Central memory CD8-positive, alpha-beta T cell (primary cell): ENCODE results near the gene SLC22A23.

ENCODE experiments used
- ATAC-seq: fragments of 150-1000 bp; cut with Tn5 transposase; replicated peaks from 2 replicates; pipeline ENCODE4 v1.10.0; 2022; ENCODE audit warnings: mild to moderate bottlenecking, moderate FRiP score, moderate number of reproducible peaks; ENCODE audit not compliant: poor library complexity, severe bottlenecking; ENCODE audit errors: extremely low read depth
- DNase-seq, 2 donors: peaks; one replicate each; pipeline ENCODE4 v3.0.0; 2021; ENCODE audit warnings: low spot score in 2 of 2
- H3K27ac Mint-ChIP-seq: one replicate; pipeline ENCODE4 v1.8.0; 2022; ENCODE audit warnings: low read depth, mild to moderate bottlenecking, moderate library complexity, mixed read lengths
- H3K27me3 Mint-ChIP-seq: one replicate; pipeline ENCODE4 v1.8.0; 2022; ENCODE audit warnings: mixed read lengths
- H3K36me3 Mint-ChIP-seq: one replicate; pipeline ENCODE4 v1.8.0; 2022; ENCODE audit warnings: mild to moderate bottlenecking, moderate library complexity, mixed read lengths; ENCODE audit not compliant: insufficient read depth
- H3K4me1 Mint-ChIP-seq: one replicate; pipeline ENCODE4 v1.8.0; 2022; ENCODE audit warnings: mixed read lengths
- H3K4me3 Mint-ChIP-seq: one replicate; pipeline ENCODE4 v1.8.0; 2022; ENCODE audit warnings: mild to moderate bottlenecking, moderate library complexity, mixed read lengths
- H3K9me3 Mint-ChIP-seq: one replicate; pipeline ENCODE4 v1.8.0; 2022; ENCODE audit warnings: mixed read lengths

The SLC22A23 gene

DNA sequence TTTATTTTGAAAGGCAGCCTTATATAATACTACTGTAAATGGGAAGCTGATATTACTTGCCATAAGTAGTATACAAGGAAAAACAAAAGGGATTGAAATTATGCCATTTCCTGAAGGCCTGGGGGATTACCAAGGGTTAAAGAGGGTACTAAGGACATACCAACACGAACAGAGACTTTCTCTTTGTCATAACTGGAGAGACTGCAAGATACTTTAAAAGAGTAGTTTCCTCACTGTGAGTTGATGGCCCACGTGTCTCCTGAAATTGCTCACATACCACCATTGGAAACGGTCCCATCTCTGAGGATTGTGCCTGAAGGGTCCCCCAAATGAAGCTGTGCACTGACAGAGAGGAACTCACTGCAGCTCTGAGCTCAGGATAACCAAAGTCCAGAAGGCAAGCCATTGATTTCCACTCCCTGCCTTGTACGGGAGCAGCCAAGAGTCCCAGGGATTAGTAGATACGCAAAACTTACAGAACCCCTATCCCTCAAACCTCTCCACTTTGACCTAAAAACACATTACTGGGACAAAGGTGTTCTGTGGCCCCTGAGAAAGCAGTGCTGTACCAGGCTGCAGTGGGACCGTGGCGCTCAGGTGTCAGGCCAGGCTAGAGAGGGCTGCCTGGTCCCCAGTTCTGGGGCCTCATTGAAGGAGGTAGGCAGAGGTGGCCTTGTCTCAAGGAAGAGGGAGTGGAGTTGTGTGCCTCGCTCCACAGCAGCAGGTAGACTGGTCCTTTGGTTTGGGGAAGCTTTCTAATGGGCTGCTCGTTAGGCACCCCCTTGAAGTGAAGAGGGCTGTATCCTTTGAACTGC, 182.9 kb downstream of the SLC22A23 start:
- ATAC-seq (no peak), DNase-seq (no peak)
- peaks cover 14% of the 10 kb centered on the region for H3K36me3 Mint-ChIP-seq
- no peak overlapping the region for H3K4me3 Mint-ChIP-seq
- peak overlapping the region; percentile 19 for H3K27ac Mint-ChIP-seq
- H3K4me1 Mint-ChIP-seq, result peaks cover 10% of the 10 kb centered on the region
- H3K9me3 Mint-ChIP-seq, result no peaks in the 10 kb centered on the region
- no peaks in the 10 kb centered on the region for H3K27me3 Mint-ChIP-seq

DNA sequence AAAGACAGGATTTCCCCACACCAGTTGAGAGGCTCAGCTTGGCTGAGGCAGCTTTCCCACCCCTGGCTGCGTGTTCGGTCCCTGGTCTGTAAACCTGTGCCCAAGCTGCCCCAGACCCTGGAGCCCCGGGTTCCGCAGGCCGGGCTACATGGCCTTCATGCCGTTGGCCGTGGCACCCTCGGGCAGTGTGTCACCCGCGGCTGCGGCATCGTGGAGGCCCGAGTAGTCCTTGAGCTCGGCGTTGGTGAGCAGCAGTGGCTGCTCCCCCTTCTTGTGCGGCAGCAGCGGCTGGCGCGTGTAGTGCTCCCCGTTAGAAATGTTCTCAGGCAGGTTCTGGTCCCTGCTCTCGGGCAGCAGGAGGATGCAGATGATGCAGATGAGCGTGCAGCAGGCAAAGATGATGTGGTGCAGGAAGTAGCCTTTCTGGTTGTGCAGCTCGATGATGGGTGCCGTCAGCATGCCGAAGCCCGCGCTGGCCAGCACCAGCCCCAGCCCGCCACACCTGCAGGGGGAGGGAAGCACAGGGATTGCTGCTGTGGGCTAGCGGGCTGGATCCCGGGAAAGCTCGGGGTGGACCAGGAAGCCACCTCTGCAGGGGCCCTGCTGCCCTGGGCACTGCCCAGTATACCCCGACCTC, 183.8 kb downstream of the SLC22A23 start:
- H3K27ac Mint-ChIP-seq, result no peak overlapping the region
- ATAC-seq, result no peak
- DNase-seq, result no peak
- H3K4me3 Mint-ChIP-seq, result no peak overlapping the region
- H3K36me3 Mint-ChIP-seq, result peaks cover 15% of the 10 kb centered on the region
- peaks cover 17% of the 10 kb centered on the region for H3K4me1 Mint-ChIP-seq
- no peaks in the 10 kb centered on the region for H3K9me3 Mint-ChIP-seq
- H3K27me3 Mint-ChIP-seq, result no peaks in the 10 kb centered on the region

GRCh38 chr6:3271756-3272155, 185.1 kb downstream of the SLC22A23 start:
- H3K4me1 Mint-ChIP-seq, result peaks cover 24% of the 10 kb centered on the region
- peaks cover 16% of the 10 kb centered on the region for H3K36me3 Mint-ChIP-seq
- no peak overlapping the region for H3K4me3 Mint-ChIP-seq
- no peak overlapping the region for H3K27ac Mint-ChIP-seq
- H3K9me3 Mint-ChIP-seq, result no peaks in the 10 kb centered on the region
- DNase-seq, result no peak
- no peaks in the 10 kb centered on the region for H3K27me3 Mint-ChIP-seq
- no peak for ATAC-seq

GRCh38 chr6:3270258-3270657, 186.6 kb downstream of the SLC22A23 start:
- peaks cover 29% of the 10 kb centered on the region for H3K4me1 Mint-ChIP-seq
- no peak overlapping the region for H3K27ac Mint-ChIP-seq
- no peak for ATAC-seq
- H3K9me3 Mint-ChIP-seq, result no peaks in the 10 kb centered on the region
- no peaks in the 10 kb centered on the region for H3K27me3 Mint-ChIP-seq
- DNase-seq, result no peak
- H3K36me3 Mint-ChIP-seq, result peaks cover 17% of the 10 kb centered on the region
- H3K4me3 Mint-ChIP-seq, result no peak overlapping the region

GRCh38 chr6:3269281-3269975, 187.4 kb downstream of the SLC22A23 start:
- Mint-ChIP-seq H3K36me3 (peaks cover 17% of the 10 kb centered on the region), H3K27me3 (no peaks in the 10 kb centered on the region), H3K4me3 (no peak overlapping the region), H3K27ac (no peak overlapping the region), H3K9me3 (no peaks in the 10 kb centered on the region), H3K4me1 (peaks cover 34% of the 10 kb centered on the region)
- ATAC-seq, result no peak
- no peak for DNase-seq

DNA sequence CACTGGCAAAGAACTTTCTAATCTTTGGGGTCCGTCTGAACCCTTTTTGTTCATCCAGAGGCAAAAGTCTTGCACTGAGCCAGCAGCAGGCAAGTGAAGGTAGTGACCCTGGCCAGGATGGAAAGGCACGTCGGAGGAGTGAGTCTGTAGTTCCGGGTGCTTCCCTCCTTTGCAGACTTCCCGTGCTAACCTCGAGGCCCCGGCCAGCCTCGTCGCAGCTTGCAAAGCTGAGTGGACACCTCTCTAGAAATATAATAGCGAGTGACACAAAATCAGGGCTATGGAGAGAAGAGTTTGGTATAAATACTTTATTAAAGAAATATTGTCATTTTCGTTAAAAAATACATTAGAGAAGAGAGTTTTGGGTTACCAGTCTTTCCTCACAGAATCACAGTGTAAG, 188.2 kb downstream of the SLC22A23 start:
- H3K4me1 Mint-ChIP-seq, result peaks cover 34% of the 10 kb centered on the region
- no peak for ATAC-seq
- no peaks in the 10 kb centered on the region for H3K27me3 Mint-ChIP-seq
- DNase-seq, result no peak
- no peak overlapping the region for H3K27ac Mint-ChIP-seq
- peaks cover 17% of the 10 kb centered on the region for H3K36me3 Mint-ChIP-seq
- H3K4me3 Mint-ChIP-seq, result no peak overlapping the region
- H3K9me3 Mint-ChIP-seq, result no peaks in the 10 kb centered on the region

- ATAC-seq (no peak), DNase-seq (no peak)
- Mint-ChIP-seq H3K27me3 (no peaks in the 10 kb centered on the region), H3K4me1 (peaks cover 46% of the 10 kb centered on the region), H3K27ac (no peak overlapping the region), H3K9me3 (no peaks in the 10 kb centered on the region), H3K36me3 (peaks cover 17% of the 10 kb centered on the region), H3K4me3 (no peak overlapping the region)
Observed at GRCh38 chr6:3267162-3267561, 189.7 kb downstream of the SLC22A23 start.

DNA sequence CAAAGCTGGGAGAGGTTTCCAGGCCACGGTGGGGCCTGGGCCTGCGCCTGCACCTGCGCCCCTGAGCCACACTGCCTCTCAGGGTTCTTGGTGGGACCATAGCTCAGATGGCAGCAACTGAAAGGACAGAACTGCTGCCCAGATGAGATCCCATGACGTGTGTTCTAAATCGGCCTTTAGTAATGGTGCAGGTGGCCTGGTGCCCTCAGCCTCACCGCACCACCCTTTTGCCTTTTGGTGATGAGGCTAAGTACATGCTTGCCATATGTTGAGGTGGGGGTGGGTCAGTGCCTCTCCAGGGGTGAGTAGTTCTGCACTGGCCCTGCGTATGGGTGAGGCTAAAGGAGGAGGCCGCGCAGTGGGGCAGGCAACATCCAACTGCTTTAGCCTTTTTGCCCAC, 190.7 kb downstream of the SLC22A23 start:
- ATAC-seq, result no peak
- Mint-ChIP-seq H3K36me3 (peaks cover 14% of the 10 kb centered on the region), H3K9me3 (no peaks in the 10 kb centered on the region), H3K4me3 (no peak overlapping the region), H3K27me3 (no peaks in the 10 kb centered on the region), H3K4me1 (peaks cover 56% of the 10 kb centered on the region), H3K27ac (no peak overlapping the region)
- no peak for DNase-seq

GRCh38 chr6:3265671-3266070, 191.2 kb downstream of the SLC22A23 start:
- H3K4me3 Mint-ChIP-seq, result no peak overlapping the region
- H3K9me3 Mint-ChIP-seq, result no peaks in the 10 kb centered on the region
- H3K27me3 Mint-ChIP-seq, result no peaks in the 10 kb centered on the region
- peaks cover 14% of the 10 kb centered on the region for H3K36me3 Mint-ChIP-seq
- ATAC-seq (no peak), DNase-seq (no peak)
- peaks cover 61% of the 10 kb centered on the region for H3K4me1 Mint-ChIP-seq
- H3K27ac Mint-ChIP-seq, result no peak overlapping the region

- DNase-seq, result no peak
- H3K4me3 Mint-ChIP-seq, result no peak overlapping the region
- no peaks in the 10 kb centered on the region for H3K27me3 Mint-ChIP-seq
- H3K36me3 Mint-ChIP-seq, result peaks cover 16% of the 10 kb centered on the region
- no peak for ATAC-seq
- H3K27ac Mint-ChIP-seq, result peak overlapping the region; percentile 53
- peaks cover 70% of the 10 kb centered on the region for H3K4me1 Mint-ChIP-seq
- H3K9me3 Mint-ChIP-seq, result no peaks in the 10 kb centered on the region
Observed at GRCh38 chr6:3264356-3264755, 192.5 kb downstream of the SLC22A23 start.

DNA sequence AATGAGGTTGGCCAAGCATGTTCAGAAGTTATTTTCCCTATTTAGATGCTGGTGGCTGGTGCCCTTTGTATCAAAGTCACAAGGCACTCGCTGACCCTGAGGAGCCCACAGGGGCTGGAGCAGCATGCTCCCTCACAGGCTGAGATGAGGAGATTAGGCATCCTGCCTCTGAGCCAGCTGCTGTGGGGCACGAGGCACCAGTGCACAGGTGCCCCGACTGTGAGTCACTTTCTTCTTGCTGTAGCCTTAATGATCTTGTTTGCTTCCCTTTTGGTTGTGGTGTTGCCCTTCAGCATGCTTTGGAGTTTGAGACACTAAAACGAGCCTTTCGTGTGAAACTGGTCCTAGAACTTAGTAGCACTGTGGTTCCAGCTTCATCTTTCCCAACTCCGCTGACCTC, 193.8 kb downstream of the SLC22A23 start:
- peaks cover 65% of the 10 kb centered on the region for H3K4me1 Mint-ChIP-seq
- DNase-seq (no peak), ATAC-seq (no peak)

GRCh38 chr6:3261921-3262320, 194.9 kb downstream of the SLC22A23 start:
- peak overlapping the region; percentile 25 for H3K27ac Mint-ChIP-seq
- H3K9me3 Mint-ChIP-seq, result no peaks in the 10 kb centered on the region
- H3K4me3 Mint-ChIP-seq, result no peak overlapping the region
- peaks cover 58% of the 10 kb centered on the region for H3K4me1 Mint-ChIP-seq
- ATAC-seq (no peak), DNase-seq (no peak)
- H3K36me3 Mint-ChIP-seq, result peaks cover 11% of the 10 kb centered on the region
- H3K27me3 Mint-ChIP-seq, result peaks cover 1% of the 10 kb centered on the region

More for the DNA sequence above, 193.8 kb downstream of the SLC22A23 start:
- Mint-ChIP-seq H3K27ac (no peak overlapping the region), H3K9me3 (no peaks in the 10 kb centered on the region), H3K36me3 (peaks cover 13% of the 10 kb centered on the region), H3K27me3 (no peaks in the 10 kb centered on the region), H3K4me3 (no peak overlapping the region)

DNA sequence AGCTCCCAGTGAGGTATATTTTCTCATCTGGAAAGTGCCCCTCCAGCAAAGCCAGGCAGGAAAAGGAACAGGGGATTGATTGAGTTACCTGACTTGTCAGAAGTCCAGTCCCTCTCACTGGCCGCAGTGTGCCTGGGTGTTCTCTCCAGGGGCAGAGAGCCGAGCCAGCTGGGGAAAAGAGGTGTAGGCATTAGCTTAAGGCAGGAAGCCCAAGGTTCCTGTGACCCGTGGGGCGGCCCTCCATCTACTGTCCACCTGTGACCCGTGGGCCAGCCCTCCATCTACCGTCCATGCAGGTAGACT, 195.4 kb downstream of the SLC22A23 start:
- Mint-ChIP-seq H3K9me3 (no peaks in the 10 kb centered on the region), H3K27ac (peak overlapping the region; percentile 86), H3K4me3 (peak overlapping the region; percentile 98), H3K27me3 (peaks cover 6% of the 10 kb centered on the region), H3K4me1 (peaks cover 57% of the 10 kb centered on the region), H3K36me3 (peaks cover 10% of the 10 kb centered on the region)
- ATAC-seq (no peak), DNase-seq (no peak)
